Measurements from ENCODE around the gene RALGPS2. TPM values are rescaled to one million over a fixed set of nuclear protein-coding genes. Genes with fewer than 3 reads are reported as not detected.

RALGPS2 gene
- total RNA-seq, 1 donor from 2014 or later, result 15.0 TPM

- Histone ChIP-seq H3K27me3 (ENCODE audit: control insufficient read depth, insufficient read depth, low read length) (no peaks in the 10 kb centered on the region), H3K4me3 (ENCODE audit: low read depth, low read length) (no peak overlapping the region), H3K36me3 (ENCODE audit: control insufficient read depth, insufficient read depth, low read length) (no peaks in the 10 kb centered on the region)
- FAIRE-seq (no peak), DNase-seq (ENCODE audit: low read depth) (no peak)
- TF ChIP-seq CTCF (IDR thresholded peaks at IDR 0.05; ENCODE audit: insufficient read depth, low read length, severe bottlenecking), result no peak
These were observed 235.6 kb downstream of the RALGPS2 start for GRCh38 chr1:178960482-178961240.

- no peak for TF ChIP-seq CTCF (IDR thresholded peaks at IDR 0.05; ENCODE audit: insufficient read depth, low read length, severe bottlenecking)
- no peak for DNase-seq (ENCODE audit: low read depth)
- Histone ChIP-seq H3K36me3 (ENCODE audit: control insufficient read depth, insufficient read depth, low read length) (no peaks in the 10 kb centered on the region), H3K4me3 (ENCODE audit: low read depth, low read length) (no peak overlapping the region), H3K27me3 (ENCODE audit: control insufficient read depth, insufficient read depth, low read length) (no peaks in the 10 kb centered on the region)
- no peak for FAIRE-seq
These were observed 236.3 kb downstream of the RALGPS2 start for GRCh38 chr1:178961331-178961730.

- Histone ChIP-seq H3K36me3 (ENCODE audit: control insufficient read depth, insufficient read depth, low read length) (no peaks in the 10 kb centered on the region), H3K4me3 (ENCODE audit: low read depth, low read length) (no peak overlapping the region), H3K27me3 (ENCODE audit: control insufficient read depth, insufficient read depth, low read length) (no peaks in the 10 kb centered on the region)
- no peak for TF ChIP-seq CTCF (IDR thresholded peaks at IDR 0.05; ENCODE audit: insufficient read depth, low read length, severe bottlenecking)
- no peak for DNase-seq (ENCODE audit: low read depth)
- FAIRE-seq, result no peak
These were observed 236.8 kb downstream of the RALGPS2 start for GRCh38 chr1:178961868-178962267.

- H3K36me3 ChIP-seq (ENCODE audit: control insufficient read depth, insufficient read depth, low read length), result no peaks in the 10 kb centered on the region
- H3K4me3 ChIP-seq (ENCODE audit: low read depth, low read length), result no peak overlapping the region
- H3K27me3 ChIP-seq (ENCODE audit: control insufficient read depth, insufficient read depth, low read length), result no peaks in the 10 kb centered on the region
- FAIRE-seq, result no peak
- no peak for TF ChIP-seq CTCF (IDR thresholded peaks at IDR 0.05; ENCODE audit: insufficient read depth, low read length, severe bottlenecking)
- no peak for DNase-seq (ENCODE audit: low read depth)
These were observed 238.0 kb downstream of the RALGPS2 start for GRCh38 chr1:178962853-178963711.

GRCh38 chr1:178964469-178965330, 239.7 kb downstream of the RALGPS2 start:
- H3K4me3 ChIP-seq (ENCODE audit: low read depth, low read length), result no peak overlapping the region
- DNase-seq (ENCODE audit: low read depth) (no peak), FAIRE-seq (no peak)
- no peak for TF ChIP-seq CTCF (IDR thresholded peaks at IDR 0.05; ENCODE audit: insufficient read depth, low read length, severe bottlenecking)
- H3K27me3 ChIP-seq (ENCODE audit: control insufficient read depth, insufficient read depth, low read length), result no peaks in the 10 kb centered on the region
- no peaks in the 10 kb centered on the region for H3K36me3 ChIP-seq (ENCODE audit: control insufficient read depth, insufficient read depth, low read length)

Data from bronchial epithelial cell (primary cell).